Omental fat pad (tissue), 4 donors: ENCODE data around the gene UNKL. TPM values are rescaled to one million over a fixed set of nuclear protein-coding genes. Genes with fewer than 3 reads are reported as not detected.

ENCODE experiments used
- ATAC-seq: fragments of 150-250 bp; one replicate; pipeline ENCODE4 v1.9.1; 2016; ENCODE audit warnings: mild to moderate bottlenecking, moderate library complexity; ENCODE audit not compliant: low FRiP score
- DNase-seq: peaks from one replicate; pipeline ENCODE4 v3.0.0-alpha.2; 2019; ENCODE audit warnings: low spot score
- total RNA-seq, 4 donors: library from RNA; depleted of rRNA; stranded (reverse); fragments of >200 nt; gene quantifications; one replicate each; pipeline ENCODE4 v1.1.0, GENCODE V29; 2016
- TF ChIP-seq, protein P1 (sequence below), 3 donors: fragments of 450-650 bp; IDR thresholded peaks; one replicate each; pipeline ENCODE4 v1.5.1; 2016 to 2017; ENCODE audit warnings: antibody characterized with exemption in 3 of 3, mild to moderate bottlenecking in 3 of 3, moderate library complexity in 2 of 3

The UNKL gene
- total RNA-seq, 4 donors from 2014 or later: 8.6 to 36.9 (median 14.2) TPM

DNA sequence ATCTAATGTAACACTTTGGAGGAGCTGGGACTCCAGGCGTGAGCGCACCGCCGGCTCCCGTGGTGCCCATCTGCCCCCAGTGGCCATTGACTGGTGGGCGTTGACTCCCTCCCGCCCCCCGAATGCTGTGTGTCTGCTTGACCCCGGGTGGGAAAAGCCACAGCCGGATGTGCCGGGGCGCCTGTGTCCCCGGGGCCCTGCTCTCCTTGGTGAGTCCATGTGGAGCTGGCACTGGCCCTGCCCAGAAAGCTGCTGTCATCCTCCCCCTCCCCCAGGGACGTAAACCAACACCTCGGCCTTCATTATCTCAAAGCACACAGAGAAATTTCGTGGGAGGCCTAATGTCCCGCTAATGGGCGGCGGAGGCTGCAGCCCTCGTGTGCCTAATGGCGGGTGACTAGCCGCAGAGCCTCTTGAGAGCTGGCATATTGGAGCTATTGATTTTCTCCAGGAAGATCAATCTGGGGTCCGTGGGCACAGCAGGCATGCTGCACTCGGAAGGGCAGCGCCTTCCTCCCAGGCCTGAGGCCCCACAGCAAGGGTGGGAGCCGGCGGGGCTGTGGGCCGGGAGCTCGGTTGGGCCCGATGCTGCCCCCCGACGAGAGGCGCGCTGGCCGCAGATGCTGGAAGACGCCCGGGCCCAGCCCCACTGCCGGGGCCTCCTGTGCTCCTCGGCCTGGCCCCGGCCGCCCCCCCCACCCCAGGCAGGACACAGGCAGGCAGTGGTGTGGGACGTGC is 12.4 kb upstream of the UNKL start:
- ATAC-seq (no peak), DNase-seq (no peak)
- TF ChIP-seq, protein P1, sequence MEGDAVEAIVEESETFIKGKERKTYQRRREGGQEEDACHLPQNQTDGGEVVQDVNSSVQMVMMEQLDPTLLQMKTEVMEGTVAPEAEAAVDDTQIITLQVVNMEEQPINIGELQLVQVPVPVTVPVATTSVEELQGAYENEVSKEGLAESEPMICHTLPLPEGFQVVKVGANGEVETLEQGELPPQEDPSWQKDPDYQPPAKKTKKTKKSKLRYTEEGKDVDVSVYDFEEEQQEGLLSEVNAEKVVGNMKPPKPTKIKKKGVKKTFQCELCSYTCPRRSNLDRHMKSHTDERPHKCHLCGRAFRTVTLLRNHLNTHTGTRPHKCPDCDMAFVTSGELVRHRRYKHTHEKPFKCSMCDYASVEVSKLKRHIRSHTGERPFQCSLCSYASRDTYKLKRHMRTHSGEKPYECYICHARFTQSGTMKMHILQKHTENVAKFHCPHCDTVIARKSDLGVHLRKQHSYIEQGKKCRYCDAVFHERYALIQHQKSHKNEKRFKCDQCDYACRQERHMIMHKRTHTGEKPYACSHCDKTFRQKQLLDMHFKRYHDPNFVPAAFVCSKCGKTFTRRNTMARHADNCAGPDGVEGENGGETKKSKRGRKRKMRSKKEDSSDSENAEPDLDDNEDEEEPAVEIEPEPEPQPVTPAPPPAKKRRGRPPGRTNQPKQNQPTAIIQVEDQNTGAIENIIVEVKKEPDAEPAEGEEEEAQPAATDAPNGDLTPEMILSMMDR (IDR thresholded peaks at IDR 0.05): no peak

DNA sequence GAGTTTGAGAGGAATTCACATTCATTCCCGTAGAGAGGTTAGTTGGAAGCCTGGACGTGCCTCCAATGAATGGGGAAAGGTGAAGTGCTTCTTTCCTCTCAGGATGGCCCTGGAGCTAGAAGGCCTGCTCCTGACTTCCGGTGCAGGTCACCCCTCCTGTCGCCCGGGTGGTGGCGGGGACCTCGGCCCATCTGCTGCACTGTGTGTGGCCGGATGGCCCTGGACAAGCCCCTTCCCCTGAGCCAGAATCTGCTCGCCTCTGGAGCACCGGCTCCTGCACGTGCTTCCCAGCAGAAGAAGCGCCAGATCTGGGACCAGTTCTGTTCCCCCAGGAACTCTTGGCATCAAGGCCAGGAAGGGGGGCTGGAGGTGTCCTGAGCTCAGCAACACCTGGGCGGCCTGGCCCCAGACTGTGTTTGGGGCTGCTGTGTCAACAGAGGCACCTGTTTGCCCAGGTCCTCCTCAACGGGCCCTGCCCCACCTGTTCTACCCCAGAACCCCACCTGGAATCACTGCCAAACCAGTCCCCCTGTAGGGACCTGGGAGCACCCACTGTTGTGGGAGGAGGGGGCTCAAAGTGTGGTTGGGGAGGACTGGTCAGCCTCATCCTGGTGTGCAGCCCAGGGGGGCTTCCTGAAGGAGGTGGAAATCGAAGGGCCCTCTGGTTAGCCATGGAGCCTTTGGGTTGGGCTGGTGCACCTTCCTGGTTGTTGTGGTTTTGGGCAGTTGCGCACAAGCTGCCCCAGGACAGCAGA is 11.3 kb upstream of the UNKL start:
- ATAC-seq (no peak), DNase-seq (no peak)
- TF ChIP-seq, protein P1 (IDR thresholded peaks at IDR 0.05): no peak

DNA sequence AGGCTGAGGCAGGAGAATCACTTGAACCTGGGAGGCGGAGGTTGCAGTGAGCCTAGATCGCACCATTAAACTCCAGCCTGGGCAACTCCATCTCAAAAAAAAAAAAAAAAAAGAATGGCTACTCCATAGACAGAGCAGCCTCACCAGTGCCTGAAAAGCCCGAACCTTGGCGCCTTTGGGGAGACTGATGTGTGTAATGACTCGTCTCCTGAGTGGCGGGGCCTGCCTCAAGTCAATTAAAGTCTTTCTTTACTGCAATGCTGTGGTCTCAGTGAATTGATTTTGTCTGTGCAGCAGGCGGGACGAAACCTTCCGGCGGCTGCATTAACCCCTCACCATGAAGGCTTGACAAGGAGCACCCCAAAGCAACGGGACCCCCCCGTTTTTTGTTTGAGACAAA is 9.5 kb upstream of the UNKL start:
- DNase-seq (no peak), ATAC-seq (no peak)
- TF ChIP-seq, protein P1 (IDR thresholded peaks at IDR 0.05): no peak

GRCh38 chr16:1422076-1422475 is 7.6 kb upstream of the UNKL start:
- ATAC-seq (no peak), DNase-seq (no peak)
- TF ChIP-seq, protein P1 (IDR thresholded peaks at IDR 0.05): no peak

GRCh38 chr16:1420111-1420539 is 5.6 kb upstream of the UNKL start:
- DNase-seq: no peak
- peak; percentile 1 for ATAC-seq
- TF ChIP-seq, protein P1 (IDR thresholded peaks at IDR 0.05): no peak

GRCh38 chr16:1416521-1416941 is 2.0 kb upstream of the UNKL start:
- ATAC-seq (no peak), DNase-seq (no peak)
- TF ChIP-seq, protein P1 (IDR thresholded peaks at IDR 0.05): no peak
